H1 (cell line): Measurements from ENCODE around the gene CCDC112. TPM values are rescaled to one million over a fixed set of nuclear protein-coding genes. Genes with fewer than 3 reads are reported as not detected.

ENCODE experiments used
- CTCF ChIA-PET: fragments of 300-600 bp; sonication (Branson Sonifier 250); formaldehyde crosslinking; loops from one replicate; lab custom pipeline; 2021; ENCODE audit not compliant: partially characterized antibody; lab: Charles Lee
- POLR2A ChIA-PET: fragments of 300-600 bp; sonication (Branson Sonifier 250); formaldehyde crosslinking; loops from one replicate; lab custom pipeline; 2021; ENCODE audit warnings: inconsistent platforms; ENCODE audit not compliant: partially characterized antibody; lab: Charles Lee
- DNase-seq, 2 experiments: peaks; one replicate each; pipeline versions ENCODE4 v3.0.0 to v3.0.0-alpha.2; 2010 to 2022; ENCODE audit warnings: low spot score in 2 of 2, low read depth in 1 of 2, mixed read lengths in 1 of 2
- FAIRE-seq: peaks from 2 replicates; lab custom pipeline; 2011; peaks lifted over from hg19 to GRCh38; lab: Jason Lieb, UNC
- H2AFZ ChIP-seq: 2 replicates; pipeline ENCODE4 v1.8.1; 2012; ENCODE audit warnings: low read length, inconsistent platforms
- H2AK5ac ChIP-seq: 2 replicates; pipeline ENCODE4 v1.6.1; 2013; ENCODE audit warnings: low read depth, low read length
- H2BK120ac ChIP-seq: replicated peaks from 2 replicates; pipeline ENCODE3; 2013; ENCODE audit warnings: low read depth, low read length, inconsistent platforms
- H2BK12ac ChIP-seq: 2 replicates; pipeline ENCODE4 v1.6.1; 2013; ENCODE audit warnings: low read depth, low read length
- H2BK15ac ChIP-seq: 2 replicates; pipeline ENCODE4 v1.6.1; 2013; ENCODE audit warnings: low read length
- H2BK20ac ChIP-seq: 2 replicates; pipeline ENCODE4 v1.6.1; 2013; ENCODE audit warnings: low read length
- H2BK5ac ChIP-seq: 2 replicates; pipeline ENCODE4 v1.6.1; 2013; ENCODE audit warnings: low read depth, low read length
- H3K14ac ChIP-seq: 2 replicates; pipeline ENCODE4 v1.6.1; 2013; ENCODE audit warnings: inconsistent platforms; ENCODE audit not compliant: insufficient read length
- H3K18ac ChIP-seq: 2 replicates; pipeline ENCODE4 v1.6.1; 2013; ENCODE audit warnings: low read length; ENCODE audit errors: extremely low read depth
- H3K23ac ChIP-seq: 2 replicates; pipeline ENCODE4 v1.6.1; 2013; ENCODE audit warnings: inconsistent platforms; ENCODE audit not compliant: insufficient read length
- H3K23me2 ChIP-seq: 2 replicates; pipeline ENCODE4 v1.6.1; 2013; ENCODE audit warnings: low read depth, low read length
- H3K27ac ChIP-seq: 2 replicates; pipeline ENCODE4 v1.6.1; 2011; ENCODE audit warnings: low read depth, low read length, inconsistent platforms
- H3K27me3 ChIP-seq, 4 experiments: replicated peaks in 1 of 4; 1 replicate in 1 of 4; 2 replicates in 3 of 4; pipeline versions ENCODE4 v1.6.1 to v1.8.1; 2011 to 2013; ENCODE audit warnings: low read length in 3 of 4, mild to moderate bottlenecking in 3 of 4, inconsistent platforms in 2 of 4, mixed read lengths in 2 of 4, moderate library complexity in 1 of 4; ENCODE audit not compliant: control insufficient read depth in 3 of 4, insufficient read depth in 3 of 4; ENCODE audit errors: extremely low read depth in 1 of 4
- H3K36me3 ChIP-seq, 4 experiments: 2 replicates each; pipeline versions ENCODE4 v1.6.1 to v1.8.1; 2011 to 2013; ENCODE audit warnings: mild to moderate bottlenecking in 4 of 4, low read length in 3 of 4, moderate library complexity in 2 of 4, control low read depth in 1 of 4, inconsistent platforms in 1 of 4; ENCODE audit not compliant: insufficient read depth in 4 of 4, control insufficient read depth in 2 of 4
- H3K4ac ChIP-seq: replicated peaks from 2 replicates; pipeline ENCODE3; 2013; ENCODE audit warnings: low read length, low read depth, mixed read lengths, inconsistent platforms; ENCODE audit not compliant: insufficient read length
- H3K4me1 ChIP-seq, 4 experiments: replicated peaks in 1 of 4; 1 replicate in 1 of 4; 2 replicates in 3 of 4; pipeline versions ENCODE4 v1.6.1 to v1.8.1; 2011 to 2013; ENCODE audit warnings: low read length in 3 of 4, inconsistent platforms in 2 of 4, mixed read lengths in 1 of 4; ENCODE audit not compliant: insufficient read depth in 4 of 4, control insufficient read depth in 3 of 4
- H3K4me2 ChIP-seq, 2 experiments: 2 replicates each; pipeline versions ENCODE4 v1.6.1 to v1.8.1; 2011 to 2013; ENCODE audit warnings: low read depth in 2 of 2, low read length in 2 of 2, control low read depth in 1 of 2, inconsistent platforms in 1 of 2, mild to moderate bottlenecking in 1 of 2; ENCODE audit not compliant: insufficient read depth in 1 of 2
- H3K4me3 ChIP-seq, 4 experiments: fragments of 200-600, 300-600 bp in 1 of 4; sonication (generic), shearing (Covaris generic), sonication (Bioruptor Twin) in 1 of 4; 2 replicates each; pipeline versions ENCODE4 v1.5.1 to v1.8.1; 2011 to 2016; ENCODE audit warnings: low read length in 4 of 4, low read depth in 3 of 4, control low read depth in 2 of 4, inconsistent platforms in 2 of 4, mild to moderate bottlenecking in 2 of 4, mixed read lengths in 1 of 4, moderate library complexity in 1 of 4; ENCODE audit not compliant: insufficient read depth in 2 of 4; ENCODE audit errors: extremely low read depth in 1 of 4
- H3K56ac ChIP-seq: replicated peaks from 2 replicates; pipeline ENCODE3; 2013; ENCODE audit warnings: low read depth, mild to moderate bottlenecking, mixed read lengths, low read length, inconsistent platforms; ENCODE audit not compliant: insufficient read length
- H3K79me1 ChIP-seq: 2 replicates; pipeline ENCODE4 v1.6.1; 2013; ENCODE audit warnings: low read depth, low read length, control low read depth
- H3K79me2 ChIP-seq, 2 experiments: 2 replicates each; pipeline versions ENCODE4 v1.6.1 to v1.8.1; 2012 to 2013; ENCODE audit warnings: low read length in 2 of 2, mild to moderate bottlenecking in 2 of 2, inconsistent platforms in 1 of 2; ENCODE audit not compliant: insufficient read depth in 2 of 2, control insufficient read depth in 1 of 2
- H3K9ac ChIP-seq, 4 experiments: replicated peaks in 1 of 4; 1 replicate in 1 of 4; 2 replicates in 3 of 4; pipeline versions ENCODE4 v1.6.1 to v1.8.1; 2011 to 2013; ENCODE audit warnings: low read depth in 3 of 4, low read length in 3 of 4, control low read depth in 2 of 4, mild to moderate bottlenecking in 2 of 4, moderate library complexity in 2 of 4, inconsistent platforms in 1 of 4; ENCODE audit errors: extremely low read depth in 1 of 4
- H3K9me3 ChIP-seq, 2 experiments: 2 replicates each; pipeline versions ENCODE4 v1.6.1 to v1.8.1; 2012 to 2013; ENCODE audit warnings: mild to moderate bottlenecking in 2 of 2, moderate library complexity in 2 of 2, control low read depth in 1 of 2, inconsistent platforms in 1 of 2, low read depth in 1 of 2, low read length in 1 of 2, mixed read lengths in 1 of 2; ENCODE audit not compliant: insufficient read depth in 2 of 2
- H4K20me1 ChIP-seq, 2 experiments: replicated peaks in 1 of 2; 2 replicates each; pipeline versions ENCODE3 to v1.8.1; 2011 to 2013; ENCODE audit warnings: inconsistent platforms in 2 of 2, low read length in 2 of 2, mild to moderate bottlenecking in 1 of 2; ENCODE audit not compliant: insufficient read depth in 2 of 2, control insufficient read depth in 1 of 2
- H4K5ac ChIP-seq: 2 replicates; pipeline ENCODE4 v1.6.1; 2013; ENCODE audit warnings: low read length, low read depth, mixed read lengths, inconsistent platforms; ENCODE audit not compliant: insufficient read length
- H4K8ac ChIP-seq: 2 replicates; pipeline ENCODE4 v1.8.0; 2013; ENCODE audit warnings: mild to moderate bottlenecking, moderate library complexity, low read length, inconsistent platforms; ENCODE audit not compliant: insufficient read depth; ENCODE audit errors: extremely low read depth
- H4K91ac ChIP-seq: replicated peaks from 2 replicates; pipeline ENCODE3; 2013; ENCODE audit warnings: low read length, mixed read lengths, inconsistent platforms; ENCODE audit not compliant: insufficient read length
- BCL11A ChIP-seq, 2 experiments: IDR thresholded peaks; one replicate each; pipeline ENCODE4 v1.6.1; 2011; ENCODE audit warnings: low read depth in 2 of 2, low read length in 2 of 2, mild to moderate bottlenecking in 2 of 2
- CREB1 ChIP-seq: IDR thresholded peaks from 2 replicates; pipeline ENCODE4 v1.6.1; 2012; ENCODE audit warnings: inconsistent platforms
- EGR1 ChIP-seq: IDR thresholded peaks from 2 replicates; pipeline ENCODE4 v1.6.1; 2011; ENCODE audit warnings: low read depth, low read length, borderline replicate concordance
- EZH2 ChIP-seq: fragments of 200-600 bp; sonication (generic); IDR thresholded peaks from 2 replicates; pipeline ENCODE4 v1.7.1; 2012; ENCODE audit warnings: low read depth, mild to moderate bottlenecking, moderate library complexity, low read length, inconsistent platforms; ENCODE audit not compliant: severe bottlenecking
- KDM4A ChIP-seq: IDR thresholded peaks from one replicate; pipeline ENCODE4 v1.7.1; 2012; ENCODE audit warnings: low read depth, mild to moderate bottlenecking, moderate library complexity, low read length, inconsistent platforms; ENCODE audit not compliant: severe bottlenecking
- NRF1 ChIP-seq: IDR thresholded peaks from 2 replicates; pipeline ENCODE4 v1.6.1; 2011; ENCODE audit warnings: mild to moderate bottlenecking, low read depth, low read length, improper control_type of control experiment
- POU5F1 ChIP-seq: IDR thresholded peaks from 2 replicates; pipeline ENCODE4 v1.6.1; 2011; ENCODE audit warnings: low read depth, mild to moderate bottlenecking, low read length, moderate library complexity
- SIX5 ChIP-seq: IDR thresholded peaks from 2 replicates; pipeline ENCODE4 v1.6.1; 2011; ENCODE audit warnings: mild to moderate bottlenecking, low read depth, low read length
- SRF ChIP-seq: IDR thresholded peaks from 2 replicates; pipeline ENCODE4 v1.6.1; 2011; ENCODE audit warnings: mild to moderate bottlenecking, low read depth, low read length, moderate library complexity
- YY1 ChIP-seq: IDR thresholded peaks from 2 replicates; pipeline ENCODE4 v1.6.1; 2011; ENCODE audit warnings: low read depth, mild to moderate bottlenecking, low read length
- WGBS, 2 experiments: shearing (Covaris generic) in 1 of 2; methylation state at CpG; one replicate each; pipeline versions ENCODE4 v1.1.6 to v1.1.7; 2013 to 2015; ENCODE audit warnings: low lambda C conversion rate in 2 of 2, mixed read lengths in 2 of 2, inconsistent platforms in 1 of 2, low coverage in 1 of 2, missing lambda C conversion rate in 1 of 2; ENCODE audit not compliant: insufficient replicate concordance in 2 of 2, insufficient coverage in 1 of 2, insufficient read length in 1 of 2; ENCODE audit errors: extremely low coverage in 1 of 2, missing lambda C conversion rate in 1 of 2; 5-methylcytosine and 5-hydroxymethylcytosine counted together
- polyA plus RNA-seq, 7 experiments: library from polyadenylated mRNA; depleted of rRNA in 3 of 7; stranded (reverse) in 5 of 7; unstranded in 2 of 7; fragments of >200 nt in 5 of 7; fragments of 200-250 nt in 2 of 7; gene quantifications; 1 replicate in 5 of 7; 2 replicates in 1 of 7; 4 replicates in 1 of 7; pipeline versions ENCODE4 v1.2.1 to v1.2.3, GENCODE V29; 2011 to 2013; ENCODE audit warnings: missing spikeins in 2 of 7, mixed read lengths in 2 of 7
- total RNA-seq: library from RNA; stranded (reverse); fragmentation: NEBNext Ultra II Directional; extraction: Animal tissue kit (Norgen Biotek cat#: 25700); gene quantifications from 2 replicates; pipeline ENCODE4 v1.2.1, GENCODE V29; 2021

CCDC112 gene
- total and polyA plus RNA-seq, 2 of the 8 experiments (the other 6 are each of a cell fraction or from before 2014, with no cell fraction given): 3.3 to 15.6 TPM

DNA sequence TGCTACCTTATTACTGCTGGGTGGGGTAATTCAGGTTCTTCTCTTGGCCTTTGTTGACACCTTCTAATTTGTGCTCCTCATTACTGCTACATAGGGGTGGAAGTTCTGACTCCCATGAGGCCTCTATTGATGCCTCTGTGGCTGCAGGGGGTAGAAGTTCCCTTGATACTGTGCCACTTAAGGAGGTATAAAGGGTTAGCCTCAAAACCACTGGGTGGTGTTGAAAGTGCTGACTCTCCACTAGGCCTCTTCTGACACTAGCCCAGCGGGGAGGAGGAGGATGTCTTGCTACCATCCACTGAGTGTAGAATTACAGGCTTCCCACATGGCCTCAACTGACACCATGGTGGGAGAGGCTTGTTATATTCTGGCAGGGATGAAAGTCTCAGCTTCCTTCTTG is 36.7 kb upstream of the CCDC112 start:
- Histone ChIP-seq H4K91ac (no peak overlapping the region), H3K14ac (no peak overlapping the region), H3K79me2 (no peaks in the 10 kb centered on the region), H4K8ac (no peak overlapping the region), H3K9me3 (no peaks in the 10 kb centered on the region), H3K79me1 (no peaks in the 10 kb centered on the region), H3K4ac (no peak overlapping the region), H4K20me1 (no peaks in the 10 kb centered on the region), H3K36me3 (no peaks in the 10 kb centered on the region), H2AK5ac (no peak overlapping the region), H3K9ac (no peak overlapping the region), H2BK12ac (no peak overlapping the region), H3K4me2 (no peak overlapping the region), H2BK20ac (peak overlapping the region; percentile 15; the same call in 1 of the 2 replicates), H3K18ac (no peak overlapping the region), H3K4me1 (peaks cover 0 to 7% (median 3%) of the 10 kb centered on the region in 4 experiments; a peak in 4 of 7 replicates), H3K27me3 (no peaks in the 10 kb centered on the region), H3K23ac (no peak overlapping the region), H2BK15ac (no peak overlapping the region), H2BK5ac (no peak overlapping the region), H3K56ac (no peak overlapping the region), H2AFZ (0 out of 2 replicates have a peak overlapping the region, but pooled peaks have one; percentile 4), H4K5ac (no peak overlapping the region), H3K23me2 (no peaks in the 10 kb centered on the region), H3K4me3 (no peak overlapping the region), H2BK120ac (no peak overlapping the region), H3K27ac (no peak overlapping the region)
- ChIA-PET POLR2A (no interaction called here), CTCF (no interaction called here)
- no peak for FAIRE-seq
- no peak for DNase-seq
- 100% methylated on average over 1 of the region's 1 CpG; no CpG with 5 or more reads in 1 of the 2 experiments for WGBS, 2 experiments
- TF ChIP-seq EGR1 (no peak), BCL11A (IDR thresholded peaks at IDR 0.05; ENCODE audit: low read depth in 2 of 2, low read length in 2 of 2) (no peak), CREB1 (no peak), SRF (no peak), SIX5 (no peak), NRF1 (no peak), POU5F1 (no peak), YY1 (no peak), EZH2 (no peak), KDM4A (no peak)
